GM10847 (cell line): ENCODE results near the gene DOP1A.

Experiments used
- POLR2A ChIP-seq: IDR thresholded peaks from 2 replicates; pipeline ENCODE4 v1.6.1; 2011; ENCODE audit not compliant: insufficient read length; ENCODE audit errors: extremely low read depth

The DOP1A gene

GRCh38 chr6:83117802-83118201 is 50.3 kb downstream of the DOP1A start:
- no peak for TF ChIP-seq POLR2A

DNA sequence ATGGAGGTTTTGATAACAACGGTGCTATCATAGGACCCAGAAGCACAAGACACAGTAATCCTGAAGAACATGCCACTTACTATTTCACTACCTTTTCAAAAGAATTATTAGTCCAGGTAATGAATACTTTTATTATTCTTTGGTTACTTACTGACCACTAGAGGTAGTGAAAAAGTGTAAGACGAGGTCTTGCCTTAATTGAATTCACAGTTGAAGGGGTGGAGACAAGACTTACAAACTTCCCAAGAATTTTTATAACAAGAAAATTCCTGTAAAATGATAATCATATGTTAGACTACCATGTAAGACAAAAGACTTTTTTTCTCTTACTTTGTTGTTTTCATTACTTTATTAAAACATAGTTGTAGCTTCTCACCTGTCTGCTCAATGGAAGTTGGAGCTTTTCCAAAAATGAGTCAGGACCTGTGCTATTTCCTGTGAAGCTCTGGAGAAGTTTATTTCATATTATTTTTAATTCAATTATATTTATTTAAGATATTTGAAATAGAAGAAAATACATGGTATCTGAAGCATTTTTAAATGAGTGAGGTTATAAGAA is 52.4 kb downstream of the DOP1A start:
- TF ChIP-seq POLR2A: no peak

GRCh38 chr6:83124553-83124952 is 57.1 kb downstream of the DOP1A start:
- TF ChIP-seq POLR2A: no peak

DNA sequence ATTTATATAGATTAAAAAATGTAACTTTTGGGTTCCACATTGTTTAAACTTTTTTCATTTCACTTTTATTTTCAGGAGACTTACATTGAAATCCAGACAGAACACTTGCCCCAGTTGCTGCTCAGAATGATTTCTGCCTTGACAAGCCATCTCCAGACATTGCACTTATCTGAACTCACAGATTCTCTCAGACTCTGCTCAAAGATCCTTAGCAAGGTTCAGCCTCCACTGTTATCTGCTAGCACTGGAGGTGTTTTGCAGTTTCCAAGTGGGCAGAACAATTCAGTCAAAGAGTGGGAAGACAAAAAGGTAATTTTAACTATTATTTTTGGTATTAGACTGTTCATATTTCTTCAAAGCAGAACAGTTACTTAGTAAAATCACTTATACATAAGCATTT is 58.0 kb downstream of the DOP1A start:
- TF ChIP-seq POLR2A: no peak

DNA sequence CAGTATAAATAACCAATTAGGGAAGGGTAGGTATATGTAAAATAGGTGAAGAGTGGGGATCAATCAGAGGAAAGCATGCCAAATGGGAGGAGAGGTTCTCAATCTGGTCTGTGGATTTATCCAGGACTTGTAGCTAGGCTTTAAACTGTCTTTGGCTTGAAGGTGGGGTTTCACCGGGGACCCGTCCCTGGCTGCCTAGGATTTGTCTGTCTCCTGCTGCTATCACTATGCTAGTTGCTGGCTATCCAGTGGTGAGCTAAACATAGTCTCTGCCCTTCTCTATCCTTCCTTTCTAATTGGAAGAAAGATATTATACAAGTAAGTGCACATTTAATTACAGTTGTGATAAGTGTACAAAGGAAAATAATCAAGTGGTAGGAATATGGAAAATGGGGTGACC is 58.8 kb downstream of the DOP1A start:
- TF ChIP-seq POLR2A: no peak

DNA sequence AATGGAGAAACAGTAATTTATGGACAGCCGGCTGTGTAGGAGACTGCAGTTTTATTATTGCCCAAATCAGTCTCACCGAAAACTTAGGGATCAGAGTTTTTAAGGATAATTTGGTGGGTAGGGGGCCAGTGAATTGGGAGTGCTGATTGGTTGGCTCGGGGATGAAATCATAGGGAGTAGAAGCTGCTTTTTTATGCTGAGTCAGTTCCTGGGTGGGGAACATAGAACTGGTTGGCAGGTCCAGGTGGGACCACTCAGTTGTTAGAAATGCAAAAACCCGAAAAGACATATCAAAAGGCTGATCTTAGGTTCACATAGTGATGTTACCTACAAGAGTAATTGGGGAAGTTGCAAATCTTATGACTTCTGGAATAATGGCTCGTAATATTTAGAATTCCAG is 59.3 kb downstream of the DOP1A start:
- TF ChIP-seq POLR2A: no peak

GRCh38 chr6:83127258-83127657 is 59.8 kb downstream of the DOP1A start:
- TF ChIP-seq POLR2A: no peak

GRCh38 chr6:83127976-83128375 is 60.5 kb downstream of the DOP1A start:
- no peak for TF ChIP-seq POLR2A

- no peak for TF ChIP-seq POLR2A
Observed at GRCh38 chr6:83132121-83132520, 64.7 kb downstream of the DOP1A start.

DNA sequence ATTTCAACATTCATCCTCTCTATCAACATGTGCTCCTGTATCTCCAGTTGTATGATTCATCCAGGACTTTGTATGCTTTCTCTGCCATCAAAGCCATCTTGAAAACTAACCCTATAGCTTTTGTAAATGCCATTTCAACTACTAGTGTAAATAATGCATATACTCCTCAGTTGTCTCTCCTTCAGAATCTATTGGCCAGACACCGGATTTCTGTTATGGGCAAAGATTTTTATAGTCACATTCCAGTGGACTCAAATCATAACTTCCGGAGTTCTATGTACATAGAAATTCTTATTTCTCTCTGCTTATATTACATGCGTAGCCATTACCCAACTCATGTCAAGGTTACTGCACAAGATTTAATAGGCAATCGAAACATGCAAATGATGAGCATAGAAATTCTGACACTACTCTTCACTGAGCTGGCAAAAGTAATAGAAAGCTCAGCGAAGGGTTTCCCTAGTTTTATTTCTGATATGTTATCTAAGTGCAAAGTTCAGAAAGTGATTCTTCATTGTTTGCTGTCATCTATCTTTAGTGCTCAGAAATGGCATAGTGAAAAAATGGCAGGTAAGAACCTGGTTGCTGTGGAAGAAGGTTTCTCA is 70.7 kb downstream of the DOP1A start:
- no peak for TF ChIP-seq POLR2A

DNA sequence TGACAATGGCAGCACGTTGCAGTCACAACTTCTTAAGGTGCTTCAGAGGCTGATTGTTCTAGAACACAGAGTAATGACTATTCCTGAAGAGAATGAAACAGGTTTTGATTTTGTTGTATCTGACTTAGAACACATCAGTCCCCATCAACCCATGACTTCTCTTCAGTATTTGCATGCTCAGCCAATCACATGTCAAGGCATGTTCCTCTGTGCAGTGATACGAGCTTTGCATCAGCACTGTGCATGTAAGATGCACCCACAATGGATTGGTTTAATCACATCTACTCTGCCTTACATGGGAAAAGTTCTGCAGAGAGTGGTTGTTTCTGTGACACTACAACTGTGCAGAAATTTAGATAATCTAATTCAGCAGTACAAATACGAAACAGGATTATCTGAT is 71.3 kb downstream of the DOP1A start:
- no peak for TF ChIP-seq POLR2A

GRCh38 chr6:83151114-83151513 is 83.6 kb downstream of the DOP1A start:
- TF ChIP-seq POLR2A: no peak

DNA sequence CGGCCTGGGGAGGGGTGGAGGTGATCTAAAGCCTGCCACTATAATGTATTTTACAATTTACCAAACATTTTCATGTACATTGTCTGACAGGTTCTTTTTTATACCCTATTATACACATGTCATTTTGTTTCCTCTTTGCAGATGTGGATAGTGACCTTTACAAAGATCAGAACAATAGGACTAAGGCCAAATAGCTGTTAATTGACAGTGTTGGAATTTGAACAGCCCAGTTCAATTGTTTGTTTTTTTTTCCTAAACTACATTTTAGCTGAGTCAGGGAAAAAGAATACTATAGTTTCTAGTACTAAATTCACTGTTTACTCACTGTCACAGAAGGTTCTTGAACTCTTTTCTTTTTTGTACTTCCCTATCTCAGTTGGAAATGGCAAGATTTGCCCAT is 85.4 kb downstream of the DOP1A start:
- TF ChIP-seq POLR2A: no peak

DNA sequence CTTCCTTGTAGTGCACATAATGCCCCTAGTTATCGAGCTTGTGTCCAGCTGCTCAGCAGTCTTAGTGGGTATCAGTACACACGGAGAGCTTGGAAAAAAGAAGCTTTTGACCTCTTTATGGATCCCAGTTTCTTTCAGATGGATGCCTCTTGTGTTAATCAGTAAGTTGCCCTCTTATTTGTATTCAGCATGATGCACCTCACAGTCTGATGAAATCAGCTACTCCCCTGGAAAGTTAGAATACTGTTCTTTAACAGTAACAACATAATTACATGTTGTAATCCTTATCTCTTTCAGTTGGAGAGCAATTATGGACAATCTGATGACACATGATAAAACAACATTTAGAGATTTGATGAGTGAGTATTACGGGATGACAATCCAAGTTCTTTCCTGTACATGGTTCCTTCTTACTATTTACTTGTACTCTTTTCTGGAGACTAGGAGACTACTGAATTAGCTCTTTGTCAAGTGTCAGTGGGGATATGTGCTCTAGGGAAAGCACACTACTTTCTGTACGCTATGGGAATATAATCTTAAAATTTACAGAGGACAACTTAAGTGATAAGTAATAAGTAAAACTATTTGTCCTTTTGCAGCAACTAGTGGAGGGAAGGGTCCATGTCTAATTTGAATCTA is 86.5 kb downstream of the DOP1A start:
- no peak for TF ChIP-seq POLR2A

- no peak for TF ChIP-seq POLR2A
Observed at GRCh38 chr6:83155794-83156193, 88.3 kb downstream of the DOP1A start.

GRCh38 chr6:83160167-83160566 is 92.7 kb downstream of the DOP1A start:
- TF ChIP-seq POLR2A: no peak
